Stimulated activated CD4-positive, alpha-beta T cell treated with anti-CD3 and anti-CD28 coated beads, Interleukin-12 subunit alpha, Interleukin-12 subunit beta, amount 100 ng/mL, for 48 hours (primary cell): Measurements from ENCODE around the gene SLC25A25.
"Not testable (repeated sequence)": the region's sequence is repeated elsewhere in the genome, so short reads cannot be mapped to it uniquely, and the experiment has no call there.

Source experiments
- DNase-seq, 3 donors: peaks; one replicate each; pipeline ENCODE4 v3.0.0-alpha.2; 2020; ENCODE audit warnings: low read depth in 2 of 3, low spot score in 1 of 3

SLC25A25 gene

DNA sequence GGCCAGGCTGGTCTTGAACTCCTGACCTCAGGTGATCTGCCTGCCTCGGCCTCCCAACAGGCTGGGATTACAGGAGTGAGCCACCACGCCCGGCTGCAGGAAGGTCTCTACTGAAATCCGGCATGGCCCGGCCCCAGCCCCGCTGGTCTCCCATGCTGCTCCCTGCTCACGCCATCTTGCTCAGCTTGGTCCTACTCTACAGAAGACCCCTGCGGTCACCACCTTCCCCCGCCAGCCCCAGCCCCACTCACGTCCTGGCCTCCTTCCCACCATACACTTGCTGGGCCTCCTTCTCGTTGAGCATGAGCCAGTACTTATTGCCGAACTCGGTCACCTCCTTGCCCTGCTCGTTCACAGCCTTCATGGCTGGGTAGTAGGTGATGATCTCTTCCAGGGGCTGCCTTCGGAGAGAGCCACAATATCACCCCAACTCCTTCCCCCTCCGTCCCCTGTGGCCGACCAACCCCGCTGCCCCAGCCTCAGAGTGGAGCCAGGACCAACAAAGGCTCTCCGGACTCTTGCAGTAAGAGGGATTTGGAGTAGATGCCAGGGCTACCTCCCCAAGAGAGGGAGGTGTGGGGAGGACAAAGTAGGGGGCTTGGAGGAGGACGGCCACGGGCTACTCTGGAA lies 55.5 kb downstream of the SLC25A25 start:
- DNase-seq, result no peak

DNA sequence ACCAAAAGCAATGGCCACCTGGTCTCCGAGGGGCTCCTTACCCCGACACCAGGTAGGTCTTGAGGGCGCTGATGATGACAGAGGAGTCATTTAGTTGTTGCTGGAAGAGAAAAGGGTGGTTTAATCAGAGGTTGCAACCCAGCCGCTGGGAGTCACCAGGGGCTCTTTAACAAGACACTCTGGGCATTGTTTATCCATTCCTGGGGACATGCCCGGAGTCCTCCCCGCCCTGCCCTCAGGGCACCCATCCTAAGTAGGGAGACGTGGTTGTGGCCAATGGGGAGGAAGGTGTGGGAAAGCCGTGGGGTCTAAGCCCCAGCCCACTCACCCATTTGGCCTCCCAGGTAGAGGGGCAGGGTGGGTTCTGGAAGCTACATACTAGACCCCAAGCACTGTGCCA lies 56.4 kb downstream of the SLC25A25 start:
- DNase-seq, result no peak

GRCh38 chr9:128124873-128125579 lies 57.0 kb downstream of the SLC25A25 start:
- DNase-seq, result peak in 2 of 3 donors; percentile 34 to 52

GRCh38 chr9:128125580-128126354 lies 57.7 kb downstream of the SLC25A25 start:
- no peak for DNase-seq

GRCh38 chr9:128127568-128127989 lies 59.5 kb downstream of the SLC25A25 start, which contains the start of gene PTGES2:
Gene PTGES2 (minus strand): TSS chr9:128127729. CDS start chr9:128127717, 12 bp downstream.
- DNase-seq, result peak; percentile 52 to 74 (median 56)

- peak; percentile 72 to 78 (median 72) for DNase-seq
Measured at GRCh38 chr9:128127990-128128835, 60.2 kb downstream of the SLC25A25 start.

DNA sequence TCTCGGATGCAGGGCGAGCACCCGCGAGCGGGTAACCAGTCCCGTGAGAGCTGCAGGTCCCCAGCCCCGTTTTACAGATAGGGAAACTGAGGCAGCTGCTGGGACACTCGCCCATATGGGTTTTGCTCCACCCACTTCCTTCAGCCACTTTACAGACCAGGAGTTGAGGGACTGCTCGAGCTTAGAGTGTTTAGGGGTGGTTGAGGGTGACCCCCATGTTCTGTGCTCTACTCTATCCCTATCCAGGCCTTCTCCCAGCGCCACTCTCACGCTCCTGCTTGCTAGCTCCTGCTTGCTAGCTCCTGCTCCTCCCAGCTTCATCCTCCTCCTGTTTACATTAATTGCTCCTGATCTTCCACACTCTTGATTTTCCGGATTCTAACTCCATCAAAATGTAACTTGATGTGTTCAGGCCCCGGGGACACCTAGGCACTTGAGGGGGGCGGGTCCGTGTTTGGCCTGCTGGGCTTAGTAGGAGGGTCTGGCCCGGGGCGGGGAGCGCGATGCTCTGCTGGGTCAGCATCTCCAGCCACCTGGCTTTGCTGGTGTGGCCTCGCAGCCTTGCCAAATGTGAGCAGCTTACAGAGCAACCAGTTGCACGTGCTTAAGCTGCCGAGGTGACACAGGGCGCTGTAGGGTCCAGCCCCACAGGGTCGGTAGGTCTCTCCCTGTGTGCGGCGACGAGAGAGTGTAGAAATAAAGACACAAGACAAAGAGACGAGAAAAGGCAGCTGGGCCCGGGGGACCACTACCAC lies 61.0 kb downstream of the SLC25A25 start:
- DNase-seq, result no peak

GRCh38 chr9:128129976-128130590 lies 62.1 kb downstream of the SLC25A25 start:
- DNase-seq, result peak; percentile 35 to 48 (median 42)

GRCh38 chr9:128130651-128131050 lies 62.6 kb downstream of the SLC25A25 start:
- not testable (repeated sequence) for DNase-seq

- DNase-seq, result not testable (repeated sequence)
Measured at GRCh38 chr9:128131346-128131745, 63.3 kb downstream of the SLC25A25 start.

DNA sequence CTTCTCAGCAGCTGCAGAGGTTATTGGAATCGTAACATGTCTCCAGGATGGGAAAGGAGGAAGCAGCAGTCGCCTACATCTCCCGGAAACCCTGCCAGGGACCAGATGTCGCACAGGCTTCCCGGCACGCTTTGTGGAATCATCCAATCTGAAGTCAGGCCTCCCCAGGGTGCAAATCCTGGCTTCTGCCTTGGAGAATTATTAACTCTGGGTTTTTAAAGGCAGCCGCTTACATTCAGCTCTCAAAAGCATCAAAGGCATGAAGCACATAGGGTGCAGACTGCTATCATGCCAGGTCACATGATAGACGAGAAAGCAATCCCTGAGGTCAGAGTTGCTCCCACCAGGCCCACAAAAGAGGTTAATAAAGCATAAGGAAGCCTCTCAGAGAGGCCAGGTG lies 64.1 kb downstream of the SLC25A25 start:
- not testable (repeated sequence) for DNase-seq

DNA sequence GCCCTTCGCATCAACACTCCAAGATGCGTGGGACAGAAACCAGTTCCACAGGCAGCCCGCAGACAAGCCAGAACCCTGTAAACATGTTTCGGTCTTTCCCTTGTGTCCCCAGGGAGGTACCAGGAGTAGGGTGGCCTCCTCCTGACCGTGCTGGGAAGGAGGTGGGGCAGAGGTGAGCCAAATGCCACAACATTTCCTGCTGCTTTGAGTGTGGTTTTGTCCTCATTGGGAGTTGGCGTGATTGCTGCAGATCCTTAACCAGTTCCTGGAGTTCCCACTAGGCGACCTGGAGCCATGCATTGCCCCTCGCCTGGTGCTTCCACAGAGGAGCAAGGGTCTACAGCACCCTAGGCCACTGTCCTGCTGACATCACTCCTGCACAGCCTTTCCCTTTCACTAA lies 67.5 kb downstream of the SLC25A25 start:
- not testable (repeated sequence) for DNase-seq

DNA sequence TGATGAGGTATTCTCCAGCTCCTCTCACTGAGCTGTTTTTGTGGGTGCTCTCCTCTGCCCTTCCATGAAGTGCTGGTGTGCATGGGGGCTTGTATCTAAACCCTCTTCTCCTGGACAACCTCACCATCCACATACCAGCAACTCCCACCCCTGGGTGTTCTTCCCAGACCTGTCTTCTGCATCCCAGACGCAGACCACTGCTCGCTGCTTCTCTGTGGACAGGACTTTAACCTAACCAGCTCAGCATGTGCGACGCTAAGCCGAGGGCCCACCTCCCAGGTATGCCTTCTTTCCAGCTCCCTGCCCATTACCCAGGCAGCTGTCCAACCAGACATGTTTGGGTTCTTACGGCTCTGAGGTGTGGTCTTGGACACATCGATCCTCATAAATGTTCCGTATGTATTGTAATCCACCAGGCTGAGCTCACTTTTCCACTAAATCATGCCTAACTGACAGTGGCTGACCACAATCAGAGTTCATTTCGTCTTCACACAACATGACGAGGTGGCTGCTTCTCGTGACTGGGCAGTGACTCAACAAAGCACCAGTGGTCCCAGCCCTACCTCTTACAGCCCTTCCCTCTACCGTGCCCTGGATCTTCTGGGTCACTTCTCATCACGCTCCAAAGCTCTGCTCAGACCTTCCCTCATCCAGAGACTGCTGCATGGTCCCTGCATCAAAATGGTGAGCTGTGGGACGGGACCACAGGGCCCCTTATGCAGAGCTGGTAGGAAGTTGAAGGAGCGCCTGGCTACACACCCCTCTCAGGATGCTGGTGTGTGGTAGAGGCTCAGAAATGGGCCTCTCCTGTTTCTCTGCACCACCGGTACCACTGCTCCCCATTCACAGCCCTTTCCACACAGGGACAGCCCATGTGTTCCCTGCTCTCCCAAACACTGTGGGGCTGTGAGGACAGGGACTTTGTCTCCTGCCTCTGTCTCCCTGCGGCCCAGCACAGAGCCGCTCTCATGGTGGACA lies 69.1 kb downstream of the SLC25A25 start:
- DNase-seq, result no peak

GRCh38 chr9:128138001-128138400 lies 70.0 kb downstream of the SLC25A25 start:
- DNase-seq, result no peak

DNA sequence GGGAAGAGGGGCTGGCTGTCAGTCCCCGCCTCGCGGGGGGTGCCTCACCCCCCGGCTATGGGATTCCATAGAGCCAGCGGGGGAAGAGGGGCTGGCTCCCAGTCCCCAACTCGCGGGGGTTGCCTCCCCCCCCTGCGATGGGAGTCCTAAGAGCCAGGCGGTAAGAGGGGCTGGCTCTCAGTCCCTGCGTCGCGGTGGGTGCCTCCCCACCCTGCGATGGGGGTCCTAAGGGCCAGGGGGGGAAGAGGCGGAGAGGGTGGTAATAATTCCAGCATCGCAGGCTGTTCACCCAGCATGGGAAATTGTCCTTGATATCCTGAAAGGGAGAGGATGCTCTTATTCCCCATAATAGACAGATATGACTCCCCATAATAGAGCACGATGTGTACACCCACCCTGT lies 71.6 kb downstream of the SLC25A25 start:
- no peak for DNase-seq

DNA sequence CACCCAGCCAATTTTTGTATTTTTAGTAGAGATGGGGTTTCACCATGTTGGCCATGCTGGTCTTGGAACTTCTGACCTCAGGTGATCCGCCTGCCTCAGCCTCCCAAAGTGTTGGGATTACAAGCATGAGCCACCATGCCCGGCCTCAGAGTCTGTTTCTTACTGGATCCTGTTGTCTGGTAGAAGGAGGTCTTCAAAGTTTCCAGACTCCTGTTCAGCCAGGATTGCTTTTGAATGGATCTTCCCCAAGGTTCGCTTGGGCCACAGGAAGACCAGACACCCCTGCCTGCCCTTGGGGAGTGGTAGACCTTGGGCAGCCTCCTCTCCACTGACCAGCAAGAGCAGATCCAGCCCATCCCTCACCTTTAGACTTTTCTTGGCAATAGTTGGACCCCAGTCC lies 73.6 kb downstream of the SLC25A25 start:
- DNase-seq, result no peak

DNA sequence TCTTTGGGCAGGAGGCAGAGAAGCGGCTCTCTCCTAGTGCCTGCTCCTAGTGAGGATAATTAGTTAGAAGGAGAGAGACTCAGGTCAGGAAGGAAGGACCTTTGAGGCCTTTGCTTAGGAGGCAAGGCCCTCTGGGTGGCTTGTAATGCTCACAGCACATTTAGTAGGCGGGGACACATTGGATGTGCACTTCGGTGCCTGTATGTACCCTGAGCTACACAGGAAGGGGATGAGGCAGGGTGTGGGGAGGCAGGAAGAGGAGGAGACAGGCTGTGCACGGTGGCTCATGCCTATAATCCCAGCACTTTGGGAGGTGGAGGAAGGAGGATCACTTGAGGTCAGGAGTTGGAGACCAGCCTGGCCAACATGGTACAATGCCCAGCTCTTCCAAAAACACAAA lies 74.0 kb downstream of the SLC25A25 start:
- no peak for DNase-seq

DNA sequence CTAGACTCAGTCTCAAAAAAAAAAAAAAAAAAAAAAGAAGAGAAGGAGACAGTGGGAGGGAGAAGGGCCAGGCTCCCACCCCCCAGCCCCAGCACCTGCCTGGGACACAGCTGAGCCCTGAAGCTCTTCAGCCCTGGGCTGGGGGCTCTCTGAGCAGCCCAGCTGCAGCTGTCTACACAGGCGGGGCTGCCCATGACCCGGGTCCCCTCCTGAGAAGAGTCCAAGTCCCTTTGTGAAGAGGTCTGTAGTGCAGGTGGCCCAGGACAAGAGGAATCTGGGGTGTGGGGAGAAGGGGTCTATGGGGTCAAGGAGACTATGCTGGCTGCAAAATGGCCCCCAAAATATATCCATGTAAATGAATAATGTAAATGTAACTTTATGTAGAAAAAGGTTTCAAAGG lies 74.6 kb downstream of the SLC25A25 start:
- no peak for DNase-seq
